Measurements from ENCODE around the gene MSL2.
"Not testable (repeated sequence)": the region's sequence is repeated elsewhere in the genome, so short reads cannot be mapped to it uniquely, and the experiment has no call there.

The MSL2 gene

GRCh38 chr3:136192195-136192594 is 3.9 kb downstream of the MSL2 start:
- not testable (repeated sequence) for DNase-seq (ENCODE audit: low spot score)

- DNase-seq (ENCODE audit: low spot score), result no peak
Observed at GRCh38 chr3:136189859-136190617, 6.1 kb downstream of the MSL2 start.

DNA sequence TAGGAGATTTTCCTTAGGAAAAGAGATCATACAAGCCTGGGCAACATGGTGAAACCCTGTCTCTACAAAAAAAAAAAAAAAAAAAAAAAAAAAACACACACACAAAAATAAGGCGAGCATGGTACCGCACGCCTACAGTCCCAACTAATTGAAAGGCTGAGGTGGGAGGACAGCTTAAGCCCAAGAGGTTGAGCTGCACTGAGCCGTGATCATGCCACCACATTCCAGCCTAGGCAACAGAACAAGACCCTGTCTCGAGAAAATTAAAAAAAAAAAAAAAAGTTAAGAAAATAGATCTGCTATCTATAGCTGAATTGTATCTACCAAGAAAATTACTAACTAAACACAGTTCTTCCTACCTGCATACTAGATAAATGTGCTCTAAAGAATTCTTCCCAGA is 7.1 kb downstream of the MSL2 start:
- no peak for DNase-seq (ENCODE audit: low spot score)

DNA sequence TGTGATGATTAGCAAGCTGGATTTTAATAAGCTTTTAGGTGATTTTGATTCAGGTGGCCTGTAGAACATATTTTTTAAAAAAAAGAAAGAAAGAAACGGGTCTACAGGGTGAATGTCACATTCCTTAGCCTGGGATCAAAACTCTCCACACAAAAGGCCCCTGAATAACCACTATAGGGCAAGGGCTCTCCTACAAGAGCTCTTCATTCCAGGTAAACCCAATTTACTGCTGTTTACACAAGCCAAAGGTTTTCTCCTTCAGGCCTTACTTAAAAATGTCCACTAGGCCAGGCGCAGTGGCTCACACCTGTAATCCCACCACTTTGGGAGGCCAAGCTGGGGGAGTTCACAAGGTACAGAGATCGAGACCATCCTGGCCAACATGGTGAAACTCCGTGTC is 8.3 kb downstream of the MSL2 start:
- no peak for DNase-seq (ENCODE audit: low spot score)

DNA sequence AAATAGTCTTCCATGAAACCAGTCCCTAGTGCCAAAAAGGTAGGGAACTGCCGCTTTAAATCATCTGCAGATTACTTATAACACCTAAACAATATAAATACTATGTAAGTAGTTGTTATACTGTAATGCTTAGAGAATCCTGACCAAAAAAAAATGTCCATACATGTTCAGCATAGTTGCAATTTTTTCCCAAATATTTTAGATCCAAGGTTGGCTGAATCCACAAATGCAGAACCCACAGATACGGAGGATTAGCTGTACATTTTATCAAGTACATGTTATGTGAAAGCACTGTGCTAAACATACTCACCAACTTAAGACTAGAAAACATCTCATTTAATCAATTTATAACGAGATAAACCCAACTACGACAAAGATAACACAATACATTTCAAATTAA is 9.3 kb downstream of the MSL2 start:
- DNase-seq (ENCODE audit: low spot score), result no peak

- DNase-seq (ENCODE audit: low spot score), result no peak
Observed at GRCh38 chr3:136186344-136186743, 9.8 kb downstream of the MSL2 start.

DNA sequence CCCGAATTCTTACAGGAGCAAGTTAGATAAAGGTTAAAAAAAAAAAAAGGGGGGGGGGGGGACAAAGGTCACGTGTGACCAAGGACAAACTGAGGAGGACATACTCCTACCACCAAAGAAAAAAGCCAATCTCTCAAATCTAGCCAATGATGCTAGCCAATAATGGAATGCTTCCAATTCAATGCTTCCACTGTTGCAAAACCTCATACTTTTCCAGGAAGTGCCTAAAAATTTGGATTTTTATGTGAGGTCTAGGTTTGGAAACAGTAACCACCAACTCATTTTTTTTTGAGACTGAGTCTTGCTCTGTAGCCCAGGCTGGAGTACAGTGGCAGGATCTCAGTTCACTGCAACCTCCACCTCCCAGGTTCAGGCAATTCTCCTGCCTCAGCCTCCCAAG is 11.4 kb downstream of the MSL2 start:
- DNase-seq (ENCODE audit: low spot score), result no peak

- no peak for DNase-seq (ENCODE audit: low spot score)
Observed at GRCh38 chr3:136181741-136182140, 14.4 kb downstream of the MSL2 start.

DNA sequence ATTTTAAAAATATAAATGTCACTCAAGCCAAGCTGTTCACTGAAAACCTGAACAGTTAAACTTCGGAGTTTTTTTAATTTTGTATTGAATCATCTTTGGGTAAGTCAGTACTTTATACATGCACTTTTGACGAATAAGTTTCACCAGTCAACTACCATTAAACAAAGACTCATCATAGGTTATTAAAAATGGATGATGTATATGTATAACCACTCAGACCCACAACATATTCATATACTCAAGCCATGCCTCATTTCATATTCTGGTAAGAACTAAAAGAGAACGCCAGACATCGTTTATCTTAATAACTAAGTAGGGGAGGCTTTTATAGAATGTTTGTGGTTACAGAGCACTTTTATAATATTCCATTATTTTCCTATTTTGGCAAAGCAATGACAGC is 18.3 kb downstream of the MSL2 start:
- no peak for DNase-seq (ENCODE audit: low spot score)

- no peak for DNase-seq (ENCODE audit: low spot score)
Observed at GRCh38 chr3:136173939-136174490, 22.1 kb downstream of the MSL2 start.

GRCh38 chr3:136171097-136171542 is 25.0 kb downstream of the MSL2 start:
- DNase-seq (ENCODE audit: low spot score), result no peak

DNA sequence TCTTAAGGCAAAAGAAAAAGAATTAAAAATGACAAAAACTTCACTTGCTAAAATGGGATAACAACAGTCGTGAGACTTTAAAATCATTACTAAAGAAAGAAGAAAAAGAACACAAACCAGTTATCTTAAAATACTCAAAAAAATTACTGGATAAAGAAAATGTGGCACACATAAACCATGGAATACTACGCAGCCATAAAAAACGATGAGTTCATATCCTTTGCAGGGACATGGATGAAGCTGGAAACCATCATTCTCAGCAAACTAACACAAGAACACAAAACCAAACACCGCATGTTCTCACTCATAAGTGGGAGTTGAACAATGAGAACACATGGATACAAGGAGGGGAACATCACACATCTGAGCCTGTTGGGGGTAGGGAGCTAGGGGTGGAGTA is 27.9 kb downstream of the MSL2 start:
- DNase-seq (ENCODE audit: low spot score), result not testable (repeated sequence)

DNA sequence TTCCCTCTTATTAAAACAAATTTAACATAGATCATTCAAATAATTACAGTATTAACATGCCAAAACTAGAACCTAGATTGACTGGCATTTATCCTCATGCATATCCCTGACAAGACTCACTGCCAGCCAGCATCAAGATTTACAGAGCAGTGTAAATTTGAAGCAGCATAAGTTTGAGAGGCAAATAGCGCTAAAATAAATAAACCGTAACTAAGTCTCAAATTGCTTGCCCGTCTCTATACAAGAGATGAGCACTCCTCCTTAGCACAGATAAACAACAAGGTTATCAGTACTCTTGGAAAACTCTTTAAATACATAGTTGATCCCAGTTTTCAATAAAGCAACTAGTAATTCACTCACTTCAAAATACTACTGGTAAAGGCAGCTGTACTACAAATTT is 29.6 kb downstream of the MSL2 start:
- DNase-seq (ENCODE audit: low spot score), result no peak

DNA sequence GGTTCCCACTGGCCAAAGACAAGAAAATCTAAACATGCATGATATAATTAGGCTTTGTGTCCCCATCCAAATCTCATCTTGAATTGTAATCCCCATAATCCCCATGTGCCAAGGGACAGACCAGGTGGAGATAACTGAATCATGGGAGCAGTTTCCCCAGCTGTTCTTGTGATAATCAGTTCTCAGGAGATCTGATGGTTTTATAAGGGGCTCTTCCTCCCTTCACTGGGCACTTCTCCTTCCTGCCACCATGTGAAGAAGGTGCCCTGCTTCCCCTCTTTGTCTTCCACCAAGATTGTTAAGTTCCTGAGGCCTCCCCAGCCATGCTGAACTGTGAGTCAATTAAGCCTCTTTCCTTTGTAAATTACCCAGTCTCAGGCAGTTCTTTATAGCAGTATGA is 32.5 kb downstream of the MSL2 start:
- not testable (repeated sequence) for DNase-seq (ENCODE audit: low spot score)

GRCh38 chr3:136162322-136162721 is 33.8 kb downstream of the MSL2 start:
- DNase-seq (ENCODE audit: low spot score), result no peak

- no peak for DNase-seq (ENCODE audit: low spot score)
Observed at GRCh38 chr3:136161516-136161915, 34.6 kb downstream of the MSL2 start.

DNA sequence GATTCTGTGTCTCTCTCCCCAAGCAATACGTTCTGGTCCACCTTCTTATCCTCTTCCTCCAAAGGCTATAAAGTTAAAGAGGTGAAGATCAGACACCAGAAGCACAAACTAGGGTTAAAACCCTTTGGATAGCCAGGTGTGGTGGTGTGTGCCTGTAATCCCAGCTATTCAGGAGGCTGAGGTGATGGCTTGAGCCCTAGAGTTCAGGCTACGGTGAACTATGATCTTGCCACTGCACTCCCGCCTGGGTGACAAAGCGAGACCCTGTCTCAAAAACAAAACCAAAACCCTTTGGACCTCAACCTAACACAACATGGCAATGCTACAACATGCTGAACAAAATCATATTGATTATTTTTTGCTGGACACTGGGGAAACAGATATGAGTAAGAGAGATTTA is 43.2 kb downstream of the MSL2 start:
- DNase-seq (ENCODE audit: low spot score), result no peak

DNA sequence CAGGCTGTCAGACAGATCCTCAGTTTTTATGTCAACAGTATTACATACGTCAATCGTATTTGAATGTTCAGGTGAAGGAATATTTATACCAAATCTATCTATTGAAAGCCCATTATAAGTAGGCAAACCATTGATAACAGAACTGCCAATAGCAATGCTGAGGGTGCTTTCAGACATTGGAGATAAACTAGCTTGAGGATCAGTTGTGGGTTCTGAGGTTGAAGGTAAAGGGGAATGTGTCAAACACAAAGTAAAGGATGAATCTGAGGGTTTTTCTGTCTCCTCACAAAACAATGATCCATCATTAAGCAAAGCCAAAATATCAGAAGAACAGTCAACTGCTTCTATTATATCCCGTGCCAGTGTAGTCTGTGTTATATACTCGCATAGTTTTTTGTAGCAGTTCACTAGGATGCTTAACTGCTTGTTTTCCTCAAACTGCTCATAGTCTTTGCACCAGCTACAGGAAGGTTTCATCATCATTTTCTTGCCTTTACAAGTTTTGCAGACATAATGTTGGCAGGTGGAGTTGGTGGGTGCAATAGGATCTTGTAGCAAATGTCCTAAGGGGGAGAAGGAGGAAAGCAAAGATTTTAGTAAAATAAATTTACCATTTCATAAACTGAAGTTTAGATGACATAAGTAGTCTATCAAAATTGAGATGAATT is 43.8 kb downstream of the MSL2 start:
- DNase-seq (ENCODE audit: low spot score), result no peak

GRCh38 chr3:136151219-136151618 is 44.9 kb downstream of the MSL2 start:
- DNase-seq (ENCODE audit: low spot score), result no peak

DNA sequence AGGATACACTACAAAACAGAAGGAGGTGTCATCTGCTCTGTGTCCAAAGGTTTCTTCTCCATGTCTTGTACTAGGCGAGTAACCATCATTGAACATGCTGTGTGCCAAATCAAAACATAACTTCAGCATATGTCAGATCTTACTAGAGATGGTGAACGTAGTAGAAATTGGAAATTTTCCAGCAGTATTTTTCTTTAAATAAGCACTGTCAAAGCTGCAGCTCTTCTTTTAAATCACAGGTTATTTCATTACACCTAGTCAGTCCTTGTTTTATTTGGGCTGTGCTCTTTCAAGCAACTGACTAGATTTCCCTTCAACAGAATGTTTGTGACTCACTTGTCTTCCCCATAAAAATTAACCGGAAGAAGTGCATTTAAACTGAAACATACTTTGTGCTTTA is 46.5 kb downstream of the MSL2 start:
- peak; percentile 22 for DNase-seq (ENCODE audit: low spot score)

DNA sequence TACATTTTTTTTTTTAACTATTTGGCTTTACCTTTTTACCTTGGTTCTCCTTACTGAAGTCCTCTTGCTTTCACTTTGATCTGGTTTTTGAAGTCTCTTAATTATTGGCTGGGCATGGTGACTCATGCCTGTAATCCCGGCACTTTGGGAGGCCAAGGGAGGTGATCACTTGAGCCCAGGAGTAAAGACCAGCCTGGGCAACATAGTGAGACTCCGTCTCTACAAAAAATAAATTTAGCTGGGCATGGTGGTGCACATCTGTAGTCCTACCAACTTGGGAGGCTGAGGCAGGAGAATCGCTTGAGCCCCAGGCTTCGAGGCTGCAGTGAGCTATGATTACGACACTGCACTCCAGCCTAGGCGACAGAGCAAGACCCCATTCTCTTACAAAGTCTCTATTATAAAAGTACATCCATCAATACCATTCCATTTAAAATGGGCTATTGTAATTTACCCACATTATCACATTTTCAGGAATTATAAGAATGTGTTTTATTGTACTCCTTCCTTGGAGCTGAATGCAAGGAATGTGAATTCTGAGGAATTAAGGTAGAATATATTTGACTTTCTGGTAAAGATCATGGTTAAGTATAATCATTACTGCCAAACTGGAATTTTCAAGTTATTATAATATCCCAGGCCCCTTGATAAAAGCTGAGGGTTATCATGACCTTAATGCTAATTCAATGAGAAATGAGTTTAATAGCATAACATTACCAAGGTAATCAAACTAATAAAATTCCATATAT is 49.0 kb downstream of the MSL2 start:
- peak; percentile 15 for DNase-seq (ENCODE audit: low spot score)

GRCh38 chr3:136144397-136144796 is 51.7 kb downstream of the MSL2 start:
- not testable (repeated sequence) for DNase-seq (ENCODE audit: low spot score)

DNA sequence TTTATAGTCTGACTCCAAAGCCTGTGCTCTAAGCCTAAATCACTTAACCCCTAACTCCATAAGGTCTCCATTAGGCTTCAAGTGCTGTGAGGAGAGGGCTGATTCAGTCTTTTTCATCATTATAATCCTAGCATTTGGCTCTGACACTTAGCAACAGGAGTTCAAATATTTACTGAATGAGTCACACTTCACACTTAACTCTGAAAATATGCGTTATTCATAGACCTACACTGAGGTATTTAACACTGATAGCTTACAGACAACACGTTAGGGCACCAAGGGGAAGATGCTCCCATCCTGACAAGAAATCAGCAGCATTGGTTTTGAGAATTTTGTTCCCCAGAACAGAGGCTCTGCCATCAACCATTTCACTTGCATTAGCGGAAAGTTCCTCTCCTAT is 53.5 kb downstream of the MSL2 start:
- peak; percentile 77 for DNase-seq (ENCODE audit: low spot score)
